ENCODE results near the gene KCND2.

Gene KCND2

DNA sequence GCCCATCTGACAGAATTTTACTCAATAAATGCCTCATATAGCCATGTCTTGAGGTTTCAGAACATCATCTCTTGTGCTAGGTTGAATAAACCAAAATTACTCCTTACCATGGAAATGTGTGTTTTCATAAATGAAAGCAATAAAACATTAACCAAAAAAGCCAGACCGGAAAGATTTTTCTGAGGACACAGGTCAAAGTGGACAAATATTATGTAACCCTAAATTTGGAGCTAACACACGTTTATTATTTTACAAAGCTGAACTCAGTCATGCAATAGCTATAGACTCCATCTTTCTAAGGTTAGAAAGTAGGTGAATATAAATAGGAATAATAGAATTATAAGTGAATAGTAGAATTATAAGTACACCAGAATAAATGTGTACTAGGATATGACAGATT lies 315.9 kb downstream of the KCND2 start:
- no peak for DNase-seq (ENCODE audit: low read depth)
- TF ChIP-seq, protein P1, sequence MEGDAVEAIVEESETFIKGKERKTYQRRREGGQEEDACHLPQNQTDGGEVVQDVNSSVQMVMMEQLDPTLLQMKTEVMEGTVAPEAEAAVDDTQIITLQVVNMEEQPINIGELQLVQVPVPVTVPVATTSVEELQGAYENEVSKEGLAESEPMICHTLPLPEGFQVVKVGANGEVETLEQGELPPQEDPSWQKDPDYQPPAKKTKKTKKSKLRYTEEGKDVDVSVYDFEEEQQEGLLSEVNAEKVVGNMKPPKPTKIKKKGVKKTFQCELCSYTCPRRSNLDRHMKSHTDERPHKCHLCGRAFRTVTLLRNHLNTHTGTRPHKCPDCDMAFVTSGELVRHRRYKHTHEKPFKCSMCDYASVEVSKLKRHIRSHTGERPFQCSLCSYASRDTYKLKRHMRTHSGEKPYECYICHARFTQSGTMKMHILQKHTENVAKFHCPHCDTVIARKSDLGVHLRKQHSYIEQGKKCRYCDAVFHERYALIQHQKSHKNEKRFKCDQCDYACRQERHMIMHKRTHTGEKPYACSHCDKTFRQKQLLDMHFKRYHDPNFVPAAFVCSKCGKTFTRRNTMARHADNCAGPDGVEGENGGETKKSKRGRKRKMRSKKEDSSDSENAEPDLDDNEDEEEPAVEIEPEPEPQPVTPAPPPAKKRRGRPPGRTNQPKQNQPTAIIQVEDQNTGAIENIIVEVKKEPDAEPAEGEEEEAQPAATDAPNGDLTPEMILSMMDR (conservative IDR thresholded peaks at IDR 0.05; ENCODE audit: control insufficient read depth, insufficient read depth, low read depth, low read length) = no peak
- H3K4me3 ChIP-seq (ENCODE audit: control insufficient read depth, low read depth, low read length) = no peak overlapping the region

DNA sequence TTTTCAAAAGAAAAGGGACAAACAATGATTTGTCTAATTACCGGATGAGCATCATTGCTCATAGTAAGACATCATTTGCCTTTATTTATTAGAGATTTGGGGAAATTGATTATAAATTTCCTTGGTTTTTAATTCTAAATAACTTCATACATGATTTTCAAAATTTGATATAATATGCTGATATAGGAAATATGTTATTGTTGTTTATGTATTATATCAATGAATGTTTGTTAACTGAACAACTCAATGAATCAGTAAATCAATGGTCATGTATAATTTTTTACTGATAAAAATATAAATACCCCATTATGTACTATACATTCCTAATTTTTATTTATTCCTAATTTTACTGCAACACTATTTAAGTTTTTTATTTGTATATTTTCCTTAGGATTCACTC lies 327.6 kb downstream of the KCND2 start:
- no peak for DNase-seq (ENCODE audit: low read depth)
- TF ChIP-seq, protein P1 (conservative IDR thresholded peaks at IDR 0.05; ENCODE audit: control insufficient read depth, insufficient read depth, low read depth, low read length) = no peak
- H3K4me3 ChIP-seq (ENCODE audit: control insufficient read depth, low read depth, low read length) = no peak overlapping the region

DNA sequence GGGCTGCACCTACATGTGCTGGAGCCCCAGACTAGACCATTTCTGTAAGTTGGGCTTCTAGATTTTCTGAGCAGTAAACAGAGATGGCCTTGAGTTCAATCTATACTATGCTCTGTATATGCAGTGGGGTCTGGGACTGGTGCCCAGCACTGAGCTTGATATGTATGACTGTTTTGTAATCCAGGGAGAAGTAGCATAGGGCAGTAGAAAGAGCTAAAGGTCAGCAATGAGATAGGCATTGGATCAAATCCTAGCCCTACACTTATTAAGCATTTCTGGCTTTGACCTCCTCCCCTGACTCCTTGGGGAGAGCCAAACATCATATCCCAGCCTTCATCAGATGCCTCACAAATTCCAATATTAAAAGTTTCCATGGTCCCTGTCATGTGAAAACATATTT lies 330.4 kb downstream of the KCND2 start:
- TF ChIP-seq, protein P1 (conservative IDR thresholded peaks at IDR 0.05; ENCODE audit: control insufficient read depth, insufficient read depth, low read depth, low read length) = no peak
- no peak overlapping the region for H3K4me3 ChIP-seq (ENCODE audit: control insufficient read depth, low read depth, low read length)
- DNase-seq (ENCODE audit: low read depth) = no peak

DNA sequence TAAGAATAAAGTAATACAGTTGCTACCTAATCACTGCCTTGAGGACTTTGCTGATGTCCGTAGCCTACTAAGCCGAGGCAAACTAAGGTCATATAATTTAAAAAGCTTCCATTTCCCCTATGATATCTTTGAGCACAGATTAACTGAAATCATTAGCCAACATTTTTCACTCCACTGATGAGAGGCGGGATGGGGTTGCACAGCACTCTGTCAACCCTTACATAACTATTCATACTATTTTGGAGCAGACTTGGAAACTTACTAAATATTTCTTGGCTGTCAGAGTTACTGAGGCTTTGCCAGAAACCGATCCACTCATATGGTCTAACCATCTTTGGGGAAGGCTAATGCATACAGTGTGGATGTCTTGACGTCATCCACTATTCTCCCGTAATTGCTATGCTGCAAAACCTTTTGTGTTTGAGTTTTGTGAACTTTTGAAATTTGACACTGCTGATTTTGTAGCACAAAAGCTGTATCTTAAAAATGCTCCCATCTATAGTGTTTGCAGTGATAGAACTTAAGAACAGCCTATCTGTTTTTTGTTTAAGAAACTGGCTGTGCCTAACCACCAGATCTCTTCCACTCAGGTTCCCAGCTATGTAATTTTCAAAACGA lies 336.3 kb downstream of the KCND2 start:
- peak; percentile 52 for DNase-seq (ENCODE audit: low read depth)
- H3K4me3 ChIP-seq (ENCODE audit: control insufficient read depth, low read depth, low read length) = no peak overlapping the region
- TF ChIP-seq, protein P1 (conservative IDR thresholded peaks at IDR 0.05; ENCODE audit: control insufficient read depth, insufficient read depth, low read depth, low read length) = no peak

DNA sequence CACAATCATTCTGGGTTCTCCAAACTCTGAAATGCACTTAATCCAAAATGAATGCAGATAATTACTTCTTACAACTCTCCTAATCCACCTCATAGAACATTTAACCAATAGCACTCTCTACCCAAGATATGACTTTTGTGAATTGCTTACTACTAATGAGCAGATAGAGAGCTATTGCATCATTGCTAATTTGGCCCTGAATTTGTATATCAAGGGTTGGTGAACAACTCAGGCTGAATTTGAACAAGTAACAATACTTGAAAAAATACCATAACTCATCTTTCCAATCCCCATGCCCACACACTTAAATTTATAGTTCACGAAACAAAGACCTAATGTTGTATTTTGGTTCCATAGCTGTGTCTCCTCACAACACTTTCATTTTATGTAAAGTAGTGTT lies 339.0 kb downstream of the KCND2 start:
- DNase-seq (ENCODE audit: low read depth) = no peak
- no peak overlapping the region for H3K4me3 ChIP-seq (ENCODE audit: control insufficient read depth, low read depth, low read length)
- TF ChIP-seq, protein P1 (conservative IDR thresholded peaks at IDR 0.05; ENCODE audit: control insufficient read depth, insufficient read depth, low read depth, low read length) = no peak

DNA sequence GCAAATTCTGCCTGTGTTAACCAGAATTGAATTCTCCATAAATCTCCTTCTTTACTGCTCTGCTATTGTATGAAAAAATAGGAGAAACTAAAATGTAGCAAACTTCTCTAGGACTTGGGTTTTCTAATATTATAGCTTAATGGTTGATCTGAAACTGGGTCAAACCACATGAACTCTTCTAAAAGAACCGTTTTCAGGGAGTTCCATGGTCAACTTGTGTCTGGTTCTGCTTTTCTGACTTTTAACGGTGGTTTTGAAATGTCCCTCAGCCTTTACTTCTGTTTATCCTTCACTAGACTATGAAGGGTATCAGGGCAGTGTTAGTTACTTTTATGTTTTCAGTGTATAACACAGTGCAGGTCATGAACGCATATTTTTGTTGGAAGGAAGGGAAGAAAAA lies 342.7 kb downstream of the KCND2 start:
- TF ChIP-seq, protein P1 (conservative IDR thresholded peaks at IDR 0.05; ENCODE audit: control insufficient read depth, insufficient read depth, low read depth, low read length) = no peak
- no peak for DNase-seq (ENCODE audit: low read depth)

DNA sequence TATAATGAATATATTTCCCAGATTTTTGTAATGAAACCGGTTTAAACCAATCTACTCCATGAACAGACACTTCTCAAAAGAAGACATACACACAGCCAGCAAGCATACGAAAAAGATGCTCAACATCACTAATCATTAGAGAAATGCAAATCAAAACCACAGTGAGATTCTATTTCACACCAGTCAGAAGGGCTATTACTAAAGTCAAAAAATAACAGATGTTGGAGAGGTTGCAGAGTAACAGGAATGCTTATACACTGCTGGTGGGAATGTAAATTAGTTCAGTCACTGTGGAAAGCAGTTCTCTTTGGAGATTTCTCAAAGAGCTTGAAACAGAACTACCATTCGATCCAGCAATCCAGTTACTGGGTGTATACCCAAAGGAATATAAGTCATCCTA lies 344.3 kb downstream of the KCND2 start:
- no peak overlapping the region for H3K4me3 ChIP-seq (ENCODE audit: control insufficient read depth, low read depth, low read length)
- no peak for DNase-seq (ENCODE audit: low read depth)
- TF ChIP-seq, protein P1 (conservative IDR thresholded peaks at IDR 0.05; ENCODE audit: control insufficient read depth, insufficient read depth, low read depth, low read length) = no peak

More for the DNA sequence above, 342.7 kb downstream of the KCND2 start:
- no peak overlapping the region for H3K4me3 ChIP-seq (ENCODE audit: control insufficient read depth, low read depth, low read length)

Measured in fibroblast of mammary gland (primary cell).